GM23248 (cell line): ENCODE results near the gene SPACA4. TPM values are rescaled to one million over a fixed set of nuclear protein-coding genes. Genes with fewer than 3 reads are reported as not detected.
"Not testable (repeated sequence)": the region's sequence is repeated elsewhere in the genome, so short reads cannot be mapped to it uniquely, and the experiment has no call there.

Experiments used
- DNase-seq: peaks from one replicate; pipeline ENCODE4 v3.0.0-alpha.2; 2015
- H2AFZ ChIP-seq: fragments of 200-600 bp; sonication (generic); 2 replicates; pipeline ENCODE4 v1.6.1; 2016; ENCODE audit warnings: antibody characterized with exemption
- H3F3A ChIP-seq: fragments of 200-600 bp; sonication (generic); 2 replicates; pipeline ENCODE4 v1.6.1; 2016; ENCODE audit warnings: mild to moderate bottlenecking, antibody characterized with exemption, mixed run types; ENCODE audit not compliant: insufficient read depth
- H3K27ac ChIP-seq: fragments of 200-600 bp; sonication (generic); 2 replicates; pipeline ENCODE4 v1.5.1; 2016; ENCODE audit warnings: mild to moderate bottlenecking
- H3K27me3 ChIP-seq: fragments of 200-600 bp; sonication (generic); replicated peaks from 2 replicates; pipeline ENCODE4 v1.6.1; 2016; ENCODE audit warnings: mild to moderate bottlenecking; ENCODE audit not compliant: insufficient read depth
- H3K36me3 ChIP-seq: fragments of 200-600 bp; sonication (generic); 2 replicates; pipeline ENCODE4 v1.6.1; 2016; ENCODE audit warnings: low read depth, mild to moderate bottlenecking
- H3K4me1 ChIP-seq: fragments of 200-600 bp; sonication (generic); 2 replicates; pipeline ENCODE4 v1.6.1; 2016; ENCODE audit warnings: mild to moderate bottlenecking; ENCODE audit not compliant: insufficient read depth
- H3K4me2 ChIP-seq: fragments of 200-600 bp; sonication (generic); one replicate; pipeline ENCODE4 v1.6.1; 2016; ENCODE audit warnings: mild to moderate bottlenecking; ENCODE audit not compliant: unreplicated experiment
- H3K4me3 ChIP-seq: fragments of 200-600 bp; sonication (generic); 2 replicates; pipeline ENCODE4 v1.5.1; 2016; ENCODE audit warnings: mild to moderate bottlenecking
- H3K79me2 ChIP-seq: fragments of 200-600 bp; sonication (generic); 2 replicates; pipeline ENCODE4 v1.6.1; 2016; ENCODE audit warnings: mild to moderate bottlenecking; ENCODE audit not compliant: insufficient read depth
- H3K9ac ChIP-seq: fragments of 200-600 bp; sonication (generic); 2 replicates; pipeline ENCODE4 v1.6.1; 2016; ENCODE audit warnings: mild to moderate bottlenecking
- H3K9me2 ChIP-seq: fragments of 200-600 bp; sonication (generic); 2 replicates; pipeline ENCODE4 v1.6.1; 2016; ENCODE audit warnings: mixed run types, mild to moderate bottlenecking, moderate library complexity; ENCODE audit not compliant: insufficient read depth
- H3K9me3 ChIP-seq: fragments of 200-600 bp; sonication (generic); one replicate; pipeline ENCODE4 v1.6.1; 2017; ENCODE audit warnings: low read depth
- H4K20me1 ChIP-seq: fragments of 200-600 bp; sonication (generic); 2 replicates; pipeline ENCODE4 v1.6.0; 2016; ENCODE audit not compliant: insufficient read depth
- EZH2 ChIP-seq: fragments of 200-600 bp; sonication (generic); IDR thresholded peaks from 2 replicates; pipeline ENCODE4 v1.6.1; 2018; ENCODE audit warnings: antibody characterized with exemption, mild to moderate bottlenecking; ENCODE audit not compliant: insufficient read depth, poor library complexity, severe bottlenecking
- EZH2phosphoT487 ChIP-seq: fragments of 200-600 bp; sonication (generic); IDR thresholded peaks from 2 replicates; pipeline ENCODE4 v1.6.1; 2018; ENCODE audit warnings: antibody characterized with exemption, moderate library complexity, mild to moderate bottlenecking, low read depth; ENCODE audit not compliant: insufficient read depth
- WGBS, 2 experiments: methylation state at CpG; one replicate each; pipeline ENCODE4 v1.1.6; 2015 to 2017; ENCODE audit warnings: low lambda C conversion rate in 2 of 2, low coverage in 1 of 2; ENCODE audit errors: missing lambda C conversion rate in 2 of 2; 5-methylcytosine and 5-hydroxymethylcytosine counted together
- in situ Hi-C: fragments of 300-500 bp; cut with MboI; formaldehyde crosslinking; loops from 2 replicates; pipeline ENCODE4 v1.15.0; 2020
- polyA plus RNA-seq: library from polyadenylated mRNA; unstranded; fragments of >200 nt; fragmentation: Nextera tagmentation; extraction: Ambion mirVana; gene quantifications from 2 replicates; pipeline ENCODE4 v1.2.1, GENCODE V29; 2016
- total RNA-seq: library from RNA; depleted of rRNA; stranded (reverse); fragments of >200 nt; shearing (Covaris generic); gene quantifications from 2 replicates; pipeline ENCODE4 v1.2.3, GENCODE V29; 2014

Gene SPACA4
- total and polyA plus RNA-seq, 2 experiments from 2014 or later: not detected

- peaks cover 15% of the 10 kb centered on the region for H3K4me1 ChIP-seq
- TF ChIP-seq EZH2: no peak
- no peak for TF ChIP-seq EZH2phosphoT487
- in situ Hi-C loops: no loop called here
Observed at GRCh38 chr19:48571378-48572162, 35.0 kb upstream of the SPACA4 start.

GRCh38 chr19:48573163-48573505 lies 33.4 kb upstream of the SPACA4 start:
- WGBS, 2 experiments: 79 to 83% methylated on average over 12 of the region's 12 CpGs
- Histone ChIP-seq H3K27ac (no peak overlapping the region), H4K20me1 (no peaks in the 10 kb centered on the region), H3K27me3 (no peaks in the 10 kb centered on the region), H2AFZ (no peak overlapping the region), H3K9ac (no peak overlapping the region), H3K9me3 (no peaks in the 10 kb centered on the region), H3K36me3 (no peaks in the 10 kb centered on the region), H3K4me1 (peaks cover 8% of the 10 kb centered on the region), H3K4me2 (no peak overlapping the region), H3K9me2 (no peaks in the 10 kb centered on the region), H3F3A (peaks cover 7% of the 10 kb centered on the region; the same call in 1 of the 2 replicates), H3K4me3 (no peak overlapping the region), H3K79me2 (no peaks in the 10 kb centered on the region)
- DNase-seq: no peak
- in situ Hi-C loops: no loop called here
- TF ChIP-seq EZH2phosphoT487: no peak
- TF ChIP-seq EZH2: no peak

More at GRCh38 chr19:48571378-48572162, 35.0 kb upstream of the SPACA4 start:
- no peaks in the 10 kb centered on the region for H3K27me3 ChIP-seq
- H3K9me3 ChIP-seq: no peaks in the 10 kb centered on the region
- H3K79me2 ChIP-seq: no peaks in the 10 kb centered on the region
- no peak overlapping the region for H3K27ac ChIP-seq
- H3K4me3 ChIP-seq: no peak overlapping the region
- H3K9me2 ChIP-seq: no peaks in the 10 kb centered on the region
- no peak for DNase-seq
- no peak overlapping the region for H2AFZ ChIP-seq
- peaks cover 18% of the 10 kb centered on the region; the same call in 1 of the 2 replicates for H3F3A ChIP-seq
- H4K20me1 ChIP-seq: no peaks in the 10 kb centered on the region
- no peak overlapping the region for H3K4me2 ChIP-seq
- 54 to 68% methylated on average over 4 to 5 of the region's 5 CpGs for WGBS, 2 experiments
- no peak overlapping the region for H3K9ac ChIP-seq
- H3K36me3 ChIP-seq: no peaks in the 10 kb centered on the region

GRCh38 chr19:48575931-48576622 lies 30.5 kb upstream of the SPACA4 start:
- H3K4me2 ChIP-seq: no peak overlapping the region
- in situ Hi-C loops: no loop called here
- no peaks in the 10 kb centered on the region for H3K27me3 ChIP-seq
- no peaks in the 10 kb centered on the region for H3K9me3 ChIP-seq
- DNase-seq: no peak
- no peaks in the 10 kb centered on the region for H3K79me2 ChIP-seq
- no peaks in the 10 kb centered on the region for H3K9me2 ChIP-seq
- WGBS, 2 experiments: 60 to 66% methylated on average over 15 to 23 of the region's 23 CpGs
- H3K36me3 ChIP-seq: no peaks in the 10 kb centered on the region
- no peaks in the 10 kb centered on the region for H3K4me1 ChIP-seq
- H3K9ac ChIP-seq: no peak overlapping the region
- H3F3A ChIP-seq: no peaks in the 10 kb centered on the region; the same call in 1 of the 2 replicates
- TF ChIP-seq EZH2: no peak
- no peak for TF ChIP-seq EZH2phosphoT487
- H3K27ac ChIP-seq: no peak overlapping the region
- H2AFZ ChIP-seq: no peak overlapping the region
- H3K4me3 ChIP-seq: no peak overlapping the region
- H4K20me1 ChIP-seq: no peaks in the 10 kb centered on the region

- H3K4me2 ChIP-seq, H3F3A ChIP-seq, H3K4me3 ChIP-seq, H3K79me2 ChIP-seq, H3K9me3 ChIP-seq, H4K20me1 ChIP-seq, DNase-seq, H3K27ac ChIP-seq, H3K9me2 ChIP-seq, in situ Hi-C loops, H3K9ac ChIP-seq, H3K4me1 ChIP-seq, H3K27me3 ChIP-seq, H3K36me3 ChIP-seq, H2AFZ ChIP-seq: not testable (repeated sequence)
- WGBS, 2 experiments: 87 to 90% methylated on average over 7 of the region's 7 CpGs
Observed at GRCh38 chr19:48577908-48578307, 28.6 kb upstream of the SPACA4 start.
